GM19351 (cell line): ENCODE results near the gene SPOUT1.

Source experiments
- ATAC-seq: cut with Tn5 transposase; IDR thresholded peaks from one replicate; pipeline ENCODE4 v1.9.1; 2021; ENCODE audit warnings: mild to moderate bottlenecking, moderate library complexity; ENCODE audit not compliant: unreplicated experiment

Gene SPOUT1

DNA sequence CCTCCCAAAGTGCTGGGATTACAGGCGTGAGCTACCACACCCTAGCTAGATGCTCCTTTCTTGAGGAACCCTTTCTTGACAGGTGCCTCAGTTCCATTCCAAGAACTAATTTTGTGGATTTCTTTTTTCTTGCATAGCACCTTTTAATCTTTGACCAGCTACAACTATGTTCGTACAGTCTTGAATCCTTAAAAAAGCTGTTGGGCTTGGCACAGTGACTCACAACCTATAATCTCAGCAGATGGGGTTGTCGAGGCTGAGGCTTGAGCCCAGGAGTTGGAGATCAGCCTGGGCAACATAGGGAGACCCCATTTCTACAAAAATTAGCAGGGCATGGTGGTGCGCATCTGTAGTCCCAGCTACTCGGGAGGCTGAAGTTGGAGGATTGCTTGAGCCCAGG, 56.5 kb downstream of the SPOUT1 start:
- no peak for ATAC-seq

DNA sequence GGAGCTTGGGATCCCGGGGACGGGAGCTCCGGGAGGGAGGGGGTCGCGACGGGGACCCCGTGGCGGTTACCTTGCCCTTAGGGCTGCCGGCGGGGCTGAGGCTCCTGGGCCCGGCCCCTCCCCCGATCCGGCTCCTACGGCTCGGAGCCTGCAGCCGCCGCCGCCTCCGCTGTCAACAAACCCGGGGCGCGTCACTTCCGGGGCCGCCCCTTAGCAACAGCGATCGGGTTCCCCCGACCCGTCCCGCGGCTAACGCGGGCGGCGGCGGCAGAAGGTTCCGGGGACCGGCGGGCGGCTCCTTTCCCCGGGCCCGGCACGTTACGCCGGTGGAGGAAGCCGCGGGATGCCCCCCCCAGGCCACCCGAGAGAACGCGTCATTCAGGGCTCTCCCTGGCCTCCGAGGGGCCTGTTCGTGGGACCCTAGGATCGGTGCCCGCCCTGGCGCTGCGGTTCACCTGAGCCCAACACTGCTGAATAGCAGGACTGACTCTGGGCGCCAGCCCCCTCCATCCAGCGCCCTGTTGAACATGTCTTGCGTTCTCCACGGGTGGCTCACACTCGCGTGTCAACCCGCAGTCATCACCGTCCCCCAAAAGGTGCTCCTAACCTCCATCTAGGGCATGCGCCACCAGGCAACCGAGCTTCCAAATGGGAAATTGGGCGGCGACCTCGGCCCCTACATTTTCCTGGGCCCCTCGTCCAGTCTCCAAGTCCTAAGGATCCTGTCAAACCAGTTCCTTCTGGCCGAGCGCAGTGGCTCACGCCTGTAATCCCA, 57.7 kb downstream of the SPOUT1 start, which contains the start of gene ZER1:
Gene ZER1, minus strand, starts transcription at position 183 of the 775 bp plus-strand sequence. CDS start 16,362 bp downstream, outside the sequence.
- ATAC-seq: peak; percentile 91

DNA sequence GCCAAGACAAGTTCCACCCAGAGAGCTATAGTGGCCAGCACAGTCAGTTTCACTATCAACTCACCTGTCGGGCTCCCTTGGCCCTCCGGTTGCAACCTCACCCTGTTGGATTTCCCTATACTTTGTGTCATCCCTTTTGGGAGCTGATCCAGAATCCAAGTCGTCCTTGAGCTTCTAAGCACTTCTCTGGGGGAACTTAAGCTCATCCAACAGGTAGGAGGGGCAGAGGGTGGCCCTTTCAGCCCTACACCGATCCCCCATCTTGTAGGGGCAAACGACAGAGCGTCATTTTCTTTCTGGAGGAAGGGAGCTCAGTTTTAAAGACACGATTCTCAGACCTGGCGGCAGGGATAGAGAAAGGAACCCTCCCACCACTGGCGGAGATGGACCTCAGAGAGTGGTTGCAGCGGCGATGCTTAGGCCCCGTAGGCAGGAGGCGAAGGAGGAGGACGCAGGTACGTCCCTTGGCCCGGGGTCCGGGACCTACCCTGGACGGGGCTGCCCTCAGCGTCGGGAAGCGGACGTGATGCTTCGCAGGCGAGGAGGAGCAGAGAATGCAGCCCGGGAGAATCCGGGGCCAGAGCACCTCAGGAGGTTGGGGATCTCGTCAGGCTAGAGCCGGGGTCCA, 58.4 kb downstream of the SPOUT1 start:
- peak; percentile 14 for ATAC-seq

DNA sequence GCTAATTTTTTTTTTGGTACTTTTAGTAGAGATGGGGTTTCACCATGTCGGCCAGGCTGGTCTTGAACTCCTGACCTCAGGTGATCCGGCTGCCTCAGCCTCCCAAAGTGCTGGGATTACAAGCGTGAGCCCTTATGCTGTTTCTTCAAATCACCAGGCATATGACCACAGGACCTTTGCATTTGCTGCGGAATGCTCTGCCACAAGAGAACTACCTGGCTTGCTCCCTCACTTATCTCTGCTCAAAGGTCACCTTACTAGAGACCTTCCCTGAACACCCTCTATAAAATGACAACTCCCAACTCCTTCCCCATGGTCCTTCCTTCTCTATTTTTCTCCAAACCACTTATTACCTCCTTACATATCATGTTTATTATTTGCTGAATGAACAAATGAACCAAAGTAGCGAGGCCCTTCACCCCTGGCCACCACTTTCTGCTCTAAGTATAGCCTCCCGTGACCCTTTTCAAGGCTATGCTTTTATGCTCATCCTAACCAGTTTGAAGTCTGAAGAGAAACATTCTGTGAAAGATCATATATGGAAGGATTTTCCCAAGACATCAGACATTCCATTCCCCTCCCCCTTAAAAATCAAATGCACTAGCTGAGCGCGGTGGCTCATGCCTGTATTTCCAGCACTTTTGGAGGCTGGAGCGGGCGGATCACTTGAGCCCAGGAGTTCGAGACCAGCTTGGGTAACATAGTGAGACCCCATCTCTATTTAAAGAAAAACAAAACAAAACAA, 59.1 kb downstream of the SPOUT1 start:
- ATAC-seq: no peak
